GM10847 (cell line): ENCODE measurements around the gene SPOCD1.

Experiments used
- POLR2A ChIP-seq: IDR thresholded peaks from 2 replicates; pipeline ENCODE4 v1.6.1; 2011; ENCODE audit not compliant: insufficient read length; ENCODE audit errors: extremely low read depth

Gene SPOCD1

DNA sequence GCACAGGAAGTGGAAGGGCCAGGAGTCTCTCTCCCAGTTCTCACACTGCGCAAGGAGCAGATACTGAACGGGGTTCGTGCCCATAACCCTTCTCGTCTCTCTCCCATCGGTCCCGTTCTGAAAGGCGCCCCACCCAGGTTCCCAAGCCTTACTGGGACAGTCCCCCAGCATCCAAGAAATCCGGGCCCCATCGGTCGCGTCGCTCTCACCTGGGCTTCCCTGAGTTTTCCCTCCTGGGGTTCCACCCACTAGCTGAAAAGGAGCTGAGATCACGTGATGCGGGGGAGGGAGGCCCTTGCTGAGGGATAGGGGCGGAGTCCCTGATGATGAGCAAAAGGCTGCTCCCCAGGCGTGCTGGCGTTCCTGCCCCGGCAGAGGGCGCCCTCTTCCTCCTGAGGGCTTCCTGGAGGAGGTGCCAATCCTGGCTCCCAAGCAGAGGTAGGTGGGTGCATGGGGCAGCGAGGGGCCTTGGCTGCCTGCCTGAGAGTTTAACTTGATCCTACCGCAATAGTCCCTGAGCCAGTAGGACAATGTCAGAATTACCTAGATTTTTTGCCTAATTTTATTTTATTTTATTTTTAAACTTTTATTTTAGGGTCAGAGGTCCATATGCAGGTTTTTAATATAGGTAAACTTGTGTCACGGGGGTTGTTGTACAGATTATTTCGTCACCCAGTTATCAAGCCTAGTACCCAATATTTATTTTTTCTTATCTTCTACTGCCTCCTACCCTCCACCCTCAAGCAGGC, at the start of gene SPOCD1:
Gene SPOCD1, minus strand, starts transcription at position 271 of the 749 bp plus-strand sequence. CDS start 689 bp downstream, outside the sequence.
- no peak for TF ChIP-seq POLR2A

DNA sequence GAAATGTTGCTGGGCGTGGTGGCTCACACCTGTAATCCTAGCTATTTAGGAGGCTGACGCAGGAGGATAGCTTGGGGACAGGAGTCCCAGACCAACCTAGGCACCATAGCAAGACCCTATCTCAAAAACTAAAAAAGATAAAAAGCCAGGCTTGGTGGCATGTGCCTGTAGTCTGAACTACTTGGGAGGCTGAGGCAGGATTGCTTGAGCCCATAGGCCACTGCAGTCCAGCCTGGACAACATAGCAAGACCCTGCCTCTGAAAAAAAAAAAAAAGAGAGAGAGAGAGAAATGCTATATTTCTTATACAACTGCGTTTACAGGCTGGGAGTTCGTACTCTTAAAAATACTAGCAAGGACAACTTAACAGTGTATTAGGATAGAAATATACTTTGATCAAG, 46.2 kb upstream of the SPOCD1 start:
- no peak for TF ChIP-seq POLR2A

DNA sequence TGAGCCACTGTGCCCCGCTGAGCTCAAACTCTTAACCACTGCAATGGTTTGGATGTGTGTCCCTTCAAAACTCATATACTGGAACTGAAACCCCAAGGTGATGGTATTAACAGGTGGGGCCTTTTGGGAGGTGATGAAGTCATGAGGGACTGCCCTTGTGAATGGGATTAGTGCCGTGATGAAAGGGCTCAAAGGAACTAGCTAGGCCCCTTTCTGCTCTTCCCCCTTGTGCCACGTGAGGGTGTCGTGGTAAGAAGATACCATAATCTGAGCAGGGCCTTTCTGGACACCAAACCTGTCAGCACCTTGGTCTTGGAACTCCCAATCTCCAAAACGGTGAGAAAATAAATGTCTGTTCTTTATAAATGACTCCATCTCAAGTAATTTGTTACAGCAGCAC, 45.5 kb upstream of the SPOCD1 start:
- TF ChIP-seq POLR2A, result no peak

DNA sequence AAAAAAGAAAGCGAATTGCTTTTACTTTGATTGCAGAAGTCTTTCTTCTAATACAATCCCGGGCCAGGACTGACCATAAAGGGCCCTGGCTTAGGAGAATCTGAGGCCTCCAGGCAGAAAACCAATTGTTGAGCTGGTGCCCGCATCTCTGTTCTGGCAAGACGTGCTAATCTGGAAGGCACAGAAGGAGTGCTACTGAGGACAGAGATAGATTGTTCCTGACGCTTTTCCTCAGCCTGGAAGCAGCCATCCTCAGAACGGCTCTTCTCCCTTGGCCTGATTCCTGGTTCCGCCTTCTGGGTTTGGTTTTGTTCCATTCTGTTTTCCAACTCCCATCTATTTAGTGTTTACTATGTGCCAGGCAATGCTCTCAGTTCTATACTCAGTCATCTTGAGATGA, 44.8 kb upstream of the SPOCD1 start:
- no peak for TF ChIP-seq POLR2A

DNA sequence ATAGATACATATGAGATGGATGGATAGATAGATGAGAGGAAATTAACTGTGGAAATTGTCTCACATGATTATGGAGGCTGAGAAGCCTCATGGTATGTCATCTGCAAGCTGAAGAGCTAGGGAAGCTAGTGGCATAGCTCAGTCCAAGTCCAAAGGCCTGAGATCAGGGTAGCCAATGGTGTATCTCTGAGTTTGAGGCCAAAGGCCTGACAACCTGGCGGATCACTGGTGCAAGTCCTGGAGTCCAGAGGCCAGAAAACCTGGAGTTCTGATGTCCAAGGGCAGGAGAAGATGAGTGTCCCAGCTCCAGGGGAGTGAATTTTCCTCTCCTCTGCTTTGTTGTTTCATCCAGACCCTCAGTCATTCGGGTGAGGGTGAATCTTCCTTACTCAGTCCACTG, 43.9 kb upstream of the SPOCD1 start:
- no peak for TF ChIP-seq POLR2A

DNA sequence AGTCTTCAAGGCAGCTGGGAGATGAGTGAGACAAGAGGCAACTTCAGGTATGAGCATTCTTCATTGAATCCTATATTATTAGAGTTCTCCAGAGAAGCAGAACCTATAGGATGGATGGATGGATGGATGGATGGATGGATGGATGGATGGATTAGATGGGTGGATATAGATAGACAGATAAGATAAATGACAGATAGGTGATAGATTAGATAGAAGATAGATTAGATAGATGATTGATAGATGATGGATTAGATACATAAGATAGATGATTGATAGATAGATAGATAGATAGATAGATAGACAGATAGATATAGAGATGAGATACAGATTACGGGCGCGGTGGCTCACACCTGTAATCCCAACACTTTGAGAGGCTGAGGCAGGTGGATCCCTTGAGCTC, 43.2 kb upstream of the SPOCD1 start:
- no peak for TF ChIP-seq POLR2A

- TF ChIP-seq POLR2A, result no peak
Observed at GRCh38 chr1:31857863-31858262, 42.0 kb upstream of the SPOCD1 start.

DNA sequence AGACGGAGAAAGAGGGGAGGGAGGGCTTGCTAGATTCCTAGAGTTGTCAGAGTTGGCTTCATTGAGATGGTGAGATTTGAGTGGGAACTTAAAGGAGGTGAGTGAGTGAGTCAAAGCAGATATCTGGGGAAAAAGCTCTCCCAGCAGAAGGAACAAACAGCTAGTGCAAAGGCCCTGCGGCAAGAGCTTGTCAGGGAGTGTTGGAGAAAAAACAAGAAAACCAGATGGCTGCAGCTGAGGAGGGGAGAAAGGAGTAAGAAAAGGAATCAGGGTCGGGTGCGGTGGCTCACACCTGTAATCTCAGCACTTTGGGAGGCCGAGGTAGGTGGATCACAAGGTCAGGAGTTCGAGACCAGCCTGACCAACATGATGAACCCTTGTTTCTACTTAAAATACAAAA, 40.3 kb upstream of the SPOCD1 start:
- TF ChIP-seq POLR2A, result no peak

DNA sequence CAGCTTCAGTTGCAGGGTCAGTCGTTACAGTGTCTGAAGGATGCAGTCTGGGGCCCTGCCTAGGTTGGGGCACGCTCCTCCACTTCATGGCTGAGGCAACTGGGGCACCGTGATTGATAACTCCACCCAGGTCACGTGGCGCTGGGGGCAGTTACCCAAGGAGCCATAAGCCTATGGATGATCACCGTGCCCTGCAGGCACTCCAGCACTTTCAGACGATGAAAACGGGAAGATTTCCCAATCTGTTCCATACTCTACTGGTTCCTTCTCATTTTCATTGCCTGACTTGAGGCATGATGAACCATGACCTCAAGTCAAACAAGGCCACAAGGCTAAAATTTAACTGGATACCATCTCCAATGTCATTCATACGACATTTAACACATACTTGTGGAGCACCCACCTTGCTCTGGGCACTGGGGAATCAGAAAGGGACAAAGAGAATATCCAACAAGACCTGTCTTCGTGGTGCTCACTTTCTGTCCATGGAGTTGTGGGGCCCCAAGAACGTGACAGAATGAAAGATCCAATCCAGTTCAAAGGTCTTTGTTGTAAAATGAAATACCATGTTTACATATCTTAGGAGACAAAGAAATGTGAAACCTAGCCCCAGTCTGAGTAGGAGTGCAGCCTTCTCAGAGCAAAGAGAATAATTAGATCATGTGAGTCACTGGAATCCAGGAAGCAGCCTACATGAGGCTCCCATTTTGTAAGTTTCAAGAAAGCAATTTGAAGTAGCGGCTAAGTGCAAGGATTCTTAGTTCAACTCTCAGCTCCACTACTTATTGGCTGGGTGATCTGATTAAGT, 39.4 kb upstream of the SPOCD1 start:
- TF ChIP-seq POLR2A, result no peak

DNA sequence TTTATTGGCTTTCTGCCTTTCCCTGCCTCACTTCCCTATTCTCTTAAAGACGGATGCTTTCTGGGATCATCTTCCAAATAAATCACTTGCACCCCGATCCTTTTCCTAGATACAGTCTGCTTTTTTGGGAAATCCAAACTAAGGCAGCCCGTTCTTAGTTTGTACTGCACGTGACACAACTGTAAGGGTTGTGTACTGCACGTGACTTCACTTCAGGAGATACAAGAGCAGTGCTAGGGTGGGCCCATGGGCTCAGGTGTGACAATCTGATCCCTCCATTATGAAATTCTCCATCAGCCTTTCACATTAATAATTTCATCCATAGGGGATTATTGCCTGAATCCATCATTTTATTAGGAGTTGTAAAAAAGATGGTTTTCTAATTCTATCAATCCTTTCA, 33.8 kb upstream of the SPOCD1 start:
- TF ChIP-seq POLR2A, result no peak

GRCh38 chr1:31848381-31848897, 32.6 kb upstream of the SPOCD1 start:
- no peak for TF ChIP-seq POLR2A

GRCh38 chr1:31846484-31846883, 30.7 kb upstream of the SPOCD1 start:
- TF ChIP-seq POLR2A, result no peak

- no peak for TF ChIP-seq POLR2A
Observed at GRCh38 chr1:31843506-31843905, 27.7 kb upstream of the SPOCD1 start.

- no peak for TF ChIP-seq POLR2A
Observed at GRCh38 chr1:31839662-31840343, 24.0 kb upstream of the SPOCD1 start.

DNA sequence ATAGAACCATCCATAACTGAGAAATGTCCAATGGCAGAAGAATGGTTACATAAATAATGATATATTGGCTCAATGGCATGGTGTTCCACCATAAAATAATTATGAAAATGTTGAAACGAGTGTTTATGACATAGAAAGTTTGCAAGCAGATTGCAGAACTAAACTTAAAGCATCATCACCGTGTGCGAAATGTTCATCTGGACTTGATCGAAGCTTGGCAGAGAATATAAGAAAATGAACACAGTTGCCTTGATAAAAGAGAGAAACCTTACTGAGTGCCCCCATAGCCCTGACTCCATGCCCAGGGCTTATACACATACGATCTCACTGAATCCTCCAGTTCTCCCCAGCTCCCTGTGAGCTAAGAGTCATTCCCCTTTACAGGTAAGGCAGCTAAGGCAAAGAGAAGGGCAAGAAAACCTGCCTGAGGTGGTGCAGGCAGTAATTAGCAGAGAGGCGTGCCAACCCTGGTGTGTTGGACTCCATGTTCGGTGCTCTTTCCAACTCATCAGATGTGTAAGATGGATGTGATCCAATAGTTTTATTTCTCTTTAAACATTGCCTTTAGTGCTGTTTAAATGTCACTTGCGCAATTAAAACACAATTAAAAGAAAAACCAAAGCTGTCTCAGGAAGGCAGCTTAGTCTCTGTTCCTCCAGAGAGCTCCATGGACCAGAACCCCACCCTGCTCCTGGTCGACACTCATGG, 21.8 kb upstream of the SPOCD1 start:
- no peak for TF ChIP-seq POLR2A

- TF ChIP-seq POLR2A, result no peak
Observed at GRCh38 chr1:31836638-31837037, 20.8 kb upstream of the SPOCD1 start.

GRCh38 chr1:31835415-31835814, 19.6 kb upstream of the SPOCD1 start:
- no peak for TF ChIP-seq POLR2A
